GM18502 (cell line): ENCODE data around the gene OR10V1.

ENCODE experiments used
- ATAC-seq: cut with Tn5 transposase; IDR thresholded peaks from one replicate; pipeline ENCODE4 v1.9.1; 2021; ENCODE audit warnings: mild to moderate bottlenecking; ENCODE audit not compliant: unreplicated experiment, poor library complexity

Gene OR10V1

GRCh38 chr11:59669611-59670009, 44.0 kb downstream of the OR10V1 start:
- no peak for ATAC-seq

GRCh38 chr11:59668950-59669610, 44.6 kb downstream of the OR10V1 start, which contains the start of gene PATL1:
TSS of gene PATL1 (minus strand) at chr11:59669037. CDS start at chr11:59668895, 142 bp downstream.
- ATAC-seq = peak; percentile 94

GRCh38 chr11:59668188-59668949, 45.3 kb downstream of the OR10V1 start:
- peak; percentile 32 for ATAC-seq

GRCh38 chr11:59667812-59668187, 45.8 kb downstream of the OR10V1 start:
- ATAC-seq = no peak

GRCh38 chr11:59666969-59667368, 46.7 kb downstream of the OR10V1 start:
- ATAC-seq = no peak
